ENCODE measurements around the gene TCF23.

- TF ChIP-seq, protein P1, sequence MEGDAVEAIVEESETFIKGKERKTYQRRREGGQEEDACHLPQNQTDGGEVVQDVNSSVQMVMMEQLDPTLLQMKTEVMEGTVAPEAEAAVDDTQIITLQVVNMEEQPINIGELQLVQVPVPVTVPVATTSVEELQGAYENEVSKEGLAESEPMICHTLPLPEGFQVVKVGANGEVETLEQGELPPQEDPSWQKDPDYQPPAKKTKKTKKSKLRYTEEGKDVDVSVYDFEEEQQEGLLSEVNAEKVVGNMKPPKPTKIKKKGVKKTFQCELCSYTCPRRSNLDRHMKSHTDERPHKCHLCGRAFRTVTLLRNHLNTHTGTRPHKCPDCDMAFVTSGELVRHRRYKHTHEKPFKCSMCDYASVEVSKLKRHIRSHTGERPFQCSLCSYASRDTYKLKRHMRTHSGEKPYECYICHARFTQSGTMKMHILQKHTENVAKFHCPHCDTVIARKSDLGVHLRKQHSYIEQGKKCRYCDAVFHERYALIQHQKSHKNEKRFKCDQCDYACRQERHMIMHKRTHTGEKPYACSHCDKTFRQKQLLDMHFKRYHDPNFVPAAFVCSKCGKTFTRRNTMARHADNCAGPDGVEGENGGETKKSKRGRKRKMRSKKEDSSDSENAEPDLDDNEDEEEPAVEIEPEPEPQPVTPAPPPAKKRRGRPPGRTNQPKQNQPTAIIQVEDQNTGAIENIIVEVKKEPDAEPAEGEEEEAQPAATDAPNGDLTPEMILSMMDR (conservative IDR thresholded peaks at IDR 0.05; ENCODE audit: low read length): no peak
- TF ChIP-seq EZH2phosphoT487 (IDR thresholded peaks at IDR 0.05; ENCODE audit: borderline replicate concordance): no peak
These were observed 49.8 kb downstream of the TCF23 start for GRCh38 chr2:27198627-27199026.

Data from Loucy (cell line).